Skin of body (tissue), 2 donors: ENCODE results near the gene ZMIZ1. TPM values are rescaled to one million over a fixed set of nuclear protein-coding genes. Genes with fewer than 3 reads are reported as not detected.
A peak's percentile ranks its signal among the peaks of the same experiment; 100 is the strongest.

ENCODE experiments used
- DNase-seq: peaks from one replicate; lab custom pipeline; 2025; lab: John Stamatoyannopoulos, UW
- total RNA-seq: library from RNA; depleted of rRNA; stranded (reverse); fragments of >200 nt; gene quantifications from one replicate; pipeline ENCODE4 v1.2.3, GENCODE V29; 2014

Gene ZMIZ1
- total RNA-seq, 1 donor from 2014 or later = 26.4 TPM

DNA sequence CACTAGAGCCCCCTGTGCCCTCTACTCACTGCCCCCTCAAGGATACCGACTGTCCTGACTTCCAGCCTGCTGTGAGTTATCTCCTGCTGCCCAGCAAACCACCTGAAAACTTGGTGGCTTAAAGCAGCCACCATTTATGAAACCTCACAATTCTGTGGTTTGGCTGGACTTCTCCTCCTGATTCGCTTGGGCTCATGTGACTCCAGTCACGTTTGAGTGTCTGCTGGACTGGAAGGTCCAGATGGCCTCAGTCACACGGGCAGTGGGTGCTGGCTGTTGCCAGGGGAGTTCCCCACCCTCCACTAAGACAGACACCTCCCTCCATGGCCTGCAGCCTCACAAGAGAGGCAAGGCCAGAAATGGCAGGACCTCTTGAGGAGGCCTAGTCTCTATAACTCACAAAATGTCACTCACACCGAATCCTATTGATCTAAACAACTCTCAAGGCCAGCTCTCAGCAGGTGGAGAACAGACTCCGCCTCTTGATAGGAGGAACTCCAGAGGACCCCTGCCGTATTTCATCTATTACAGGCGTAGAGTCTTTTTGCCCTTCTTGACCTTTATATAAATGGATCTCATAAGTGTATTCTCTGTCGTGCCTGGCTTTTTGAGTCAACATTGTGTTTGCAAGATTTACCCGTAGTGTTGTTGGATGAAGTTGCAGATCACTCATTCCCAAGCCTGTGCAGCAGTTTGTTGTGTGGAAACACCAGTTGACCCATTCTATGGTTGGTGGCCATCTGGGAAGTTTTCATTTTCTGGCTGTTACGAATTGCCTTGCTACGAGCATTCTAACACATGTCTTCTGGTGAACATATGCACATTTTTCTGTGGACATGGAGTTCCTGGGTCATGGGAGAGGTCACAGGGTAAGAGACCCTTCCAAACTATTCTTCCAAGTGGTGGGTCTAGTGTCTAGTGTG, 48.3 kb downstream of the ZMIZ1 start:
- DNase-seq = no peak

DNA sequence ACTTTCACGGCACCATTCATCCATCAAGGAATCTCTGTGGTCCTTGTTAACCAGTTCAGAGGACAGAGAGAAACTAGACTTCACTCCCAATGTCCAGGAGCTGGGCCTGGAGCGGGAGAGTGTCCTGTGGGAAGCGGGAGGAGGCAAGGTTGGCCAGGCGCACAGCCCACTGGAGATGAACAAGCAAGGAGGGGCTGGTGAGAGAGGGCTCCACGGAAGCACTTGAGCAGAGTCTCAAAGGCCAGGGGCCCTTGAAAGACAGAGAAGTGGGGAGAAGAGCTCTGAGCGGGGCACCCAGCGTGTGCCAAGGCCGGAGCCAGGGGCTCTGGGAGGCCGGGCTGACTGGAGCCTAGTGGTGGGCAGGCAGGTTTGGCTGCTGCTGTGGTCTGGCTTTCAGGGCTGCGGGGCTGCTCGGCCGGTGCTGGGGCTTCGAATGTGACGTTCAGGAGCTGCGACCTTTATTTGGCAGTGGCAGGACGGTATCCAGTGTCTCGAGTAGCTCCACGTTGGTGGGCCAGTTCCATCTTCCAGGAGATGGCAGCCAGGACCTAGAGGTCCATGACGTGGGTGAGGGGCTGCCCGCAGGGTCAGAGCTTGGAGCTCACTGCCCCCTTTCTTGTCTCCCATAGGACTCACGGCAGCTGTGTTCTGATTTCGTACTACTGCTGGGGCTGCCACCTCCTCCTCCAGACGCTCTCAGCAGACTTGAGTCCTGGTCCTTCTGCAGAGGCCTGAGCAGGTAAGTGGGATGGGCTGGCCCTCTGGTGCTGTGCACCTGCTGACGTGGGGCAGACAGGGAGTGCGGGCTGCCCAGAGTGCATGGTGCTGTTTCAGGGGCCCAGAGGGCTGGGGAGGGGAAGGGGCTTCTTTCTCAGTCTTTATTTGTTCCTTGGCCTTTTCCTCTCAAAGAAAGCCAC, 49.8 kb downstream of the ZMIZ1 start:
- no peak for DNase-seq

DNA sequence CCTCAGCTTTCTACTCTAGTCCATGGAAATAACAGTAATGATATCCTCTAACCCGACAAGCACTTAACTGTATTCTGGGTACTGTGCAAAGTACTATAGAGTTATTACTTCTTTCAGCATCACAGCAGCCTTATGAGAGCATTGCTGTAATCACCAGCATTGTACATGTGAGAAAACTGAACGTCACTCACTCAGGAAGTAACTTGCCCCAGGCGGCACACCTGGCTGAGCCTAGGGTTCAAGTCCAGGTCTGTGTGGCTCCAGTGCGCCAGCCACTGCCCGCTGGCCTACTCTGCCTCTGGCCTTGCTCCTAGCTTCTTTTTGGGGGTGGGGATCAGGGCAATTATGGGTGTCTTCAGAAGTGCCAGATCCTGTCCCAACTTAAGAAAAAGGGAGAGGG, 50.5 kb downstream of the ZMIZ1 start:
- DNase-seq = no peak

DNA sequence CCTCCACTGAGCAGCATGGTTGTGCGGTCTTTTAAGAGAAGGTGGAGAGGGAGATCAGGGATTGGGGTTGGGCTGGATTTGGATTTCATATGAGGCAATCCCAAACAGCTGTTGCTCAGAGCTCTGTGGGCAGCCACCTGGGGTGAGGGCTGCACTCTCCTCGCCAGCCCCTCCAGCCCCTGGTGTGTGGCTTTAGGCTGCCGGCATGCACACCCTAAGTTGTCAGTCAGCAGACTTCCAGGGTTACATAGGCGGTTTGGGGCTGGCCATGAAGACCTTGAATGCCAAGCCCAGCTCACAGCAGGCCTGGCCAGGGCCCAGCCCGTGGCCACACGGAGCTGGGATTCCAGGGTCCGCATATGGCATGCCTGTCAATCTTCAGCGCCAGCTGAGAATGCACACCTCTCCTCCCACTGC, 54.8 kb downstream of the ZMIZ1 start:
- peak; percentile 11 for DNase-seq

DNA sequence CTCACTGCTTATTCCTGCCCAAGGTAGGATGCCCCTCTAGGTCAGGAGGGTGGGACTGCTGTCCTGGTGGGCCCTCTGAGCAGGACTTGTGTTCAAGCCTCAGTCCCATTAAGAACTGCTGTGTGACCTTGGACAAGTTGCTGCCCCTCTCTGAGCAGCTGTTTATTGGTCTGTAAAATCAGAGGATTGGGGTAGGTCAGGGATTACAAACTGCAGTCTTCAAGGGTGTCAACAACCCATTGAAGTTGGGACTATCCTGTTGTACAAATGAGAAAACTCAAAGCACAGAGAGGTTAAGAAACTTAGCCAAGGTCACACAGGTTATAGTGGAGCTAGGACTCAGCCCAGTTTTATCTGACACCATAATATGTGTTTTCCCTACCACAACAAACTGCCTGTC, 55.3 kb downstream of the ZMIZ1 start:
- DNase-seq = no peak

DNA sequence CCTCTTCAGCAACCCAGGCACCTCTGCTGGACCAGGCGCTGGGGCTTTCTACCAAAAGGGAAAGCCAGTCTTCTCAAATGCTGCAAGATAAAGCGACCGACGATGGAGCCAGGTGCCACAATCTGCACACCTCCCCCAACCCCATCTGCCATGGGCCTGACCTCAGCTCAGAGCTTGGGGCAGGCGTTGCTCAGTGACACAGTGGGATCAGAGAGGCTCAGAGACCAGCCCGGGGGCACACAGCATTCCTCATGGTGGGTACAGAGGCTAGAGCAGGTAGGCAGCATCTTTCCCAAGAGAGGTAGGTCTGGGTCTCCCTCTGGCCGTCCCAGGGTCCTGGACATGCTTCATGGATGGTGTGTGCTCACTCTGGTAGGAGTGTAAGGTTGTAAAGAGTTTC, 56.3 kb downstream of the ZMIZ1 start:
- DNase-seq = no peak

DNA sequence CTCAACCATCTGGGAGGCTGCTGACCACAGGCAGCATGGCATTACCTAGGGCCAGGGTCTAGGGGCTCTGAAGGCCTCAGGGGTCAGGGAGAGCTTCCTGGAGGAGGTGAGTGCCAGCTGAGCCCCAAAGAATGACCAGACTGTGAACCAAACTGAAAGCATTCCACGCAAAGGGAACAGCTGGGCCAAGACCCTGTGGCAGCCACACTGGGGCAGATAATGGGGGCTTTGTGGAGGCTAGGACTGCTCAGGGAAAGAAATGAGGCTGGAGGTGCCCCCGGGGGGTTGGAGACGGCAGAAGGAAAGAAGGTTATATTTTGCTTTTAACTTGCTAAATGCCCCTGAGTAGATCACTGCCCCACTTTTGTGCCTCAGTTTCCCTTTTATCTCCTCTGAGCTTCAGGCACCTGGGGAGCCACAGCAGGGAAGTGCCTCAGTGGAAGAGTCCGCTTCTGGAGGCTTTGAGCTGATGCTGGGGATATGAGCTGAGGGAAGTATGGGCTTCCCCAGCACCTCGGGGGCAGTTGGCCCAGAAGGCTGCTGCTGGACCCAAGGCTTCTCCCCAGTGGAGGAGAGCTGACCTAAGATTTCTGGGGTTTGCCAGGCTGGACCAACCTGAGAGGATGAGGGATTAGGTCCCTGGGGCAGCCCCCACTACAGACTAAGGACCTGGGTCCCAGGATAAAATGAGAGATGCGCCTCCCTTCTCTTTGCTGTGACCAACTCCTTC, 57.8 kb downstream of the ZMIZ1 start:
- DNase-seq = no peak

DNA sequence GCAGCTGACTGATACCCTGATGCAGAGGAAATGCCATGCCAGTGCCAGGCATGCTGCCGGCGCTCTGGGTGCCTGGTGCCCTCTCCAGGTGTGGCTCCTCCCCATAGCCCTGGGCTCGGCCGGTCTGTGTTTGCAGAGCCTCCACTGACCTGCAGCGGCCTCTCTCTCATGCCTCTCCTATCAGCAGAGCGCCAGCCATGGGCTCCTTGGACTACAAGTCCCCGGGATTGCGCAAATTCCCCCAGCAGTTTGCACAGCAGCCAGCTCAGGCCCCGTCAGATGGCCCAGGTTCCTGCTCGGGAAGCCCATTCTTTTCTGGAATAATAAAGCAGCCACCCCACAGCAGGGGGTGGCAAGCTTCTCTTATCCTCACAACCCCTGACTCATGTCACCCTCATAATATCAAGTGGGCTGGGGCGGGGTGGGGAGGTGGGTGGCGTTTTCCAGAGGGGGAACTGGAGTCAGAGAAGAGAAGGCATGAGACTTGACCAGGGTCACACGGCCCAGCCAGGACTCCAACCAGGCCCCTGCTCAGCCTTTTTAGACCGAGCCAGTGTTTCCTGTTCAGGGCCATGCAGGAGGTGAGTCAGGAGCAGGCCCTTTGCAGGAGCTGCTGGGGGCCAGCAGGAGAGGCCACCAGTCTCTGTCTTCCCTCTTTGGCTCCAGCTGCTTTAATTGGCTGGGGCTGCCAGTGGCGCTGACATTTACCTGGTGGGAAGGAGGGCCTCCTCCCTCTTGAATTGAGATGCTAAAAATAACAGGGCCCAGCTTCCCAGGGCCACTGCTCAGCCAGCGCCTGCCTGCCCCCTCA, 58.6 kb downstream of the ZMIZ1 start:
- DNase-seq = no peak

DNA sequence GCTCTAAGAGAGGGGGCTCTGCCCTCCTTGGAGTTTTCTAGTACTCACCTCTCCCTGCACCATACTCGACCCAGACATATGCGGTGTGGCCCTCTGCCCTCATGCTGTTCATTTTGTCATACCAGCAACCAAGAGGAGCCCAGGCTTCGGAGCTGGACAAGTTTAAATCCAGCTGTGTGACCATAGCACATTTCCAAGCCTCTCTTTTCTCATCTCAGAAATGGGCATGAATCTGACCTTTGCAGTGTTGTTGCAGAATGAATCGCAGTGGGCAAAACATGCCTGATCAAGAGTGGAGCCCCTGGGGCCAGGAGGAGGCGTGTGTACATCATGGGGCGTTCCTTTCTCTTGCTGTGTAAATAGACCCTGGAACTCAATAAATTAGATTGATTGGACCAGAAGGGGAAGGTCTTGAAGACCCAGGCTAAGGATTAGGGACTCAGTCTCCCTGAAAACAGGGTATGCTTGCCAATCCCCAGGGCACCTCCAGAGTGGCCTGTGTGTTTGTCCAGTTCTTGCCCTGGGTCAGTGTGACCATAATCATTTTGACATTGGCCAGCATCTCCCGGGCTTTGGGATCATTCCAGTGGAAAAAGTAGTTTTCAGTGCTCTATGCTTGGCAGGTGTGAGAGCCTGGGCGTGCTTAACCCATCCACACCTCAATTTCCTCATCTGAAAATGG, 59.6 kb downstream of the ZMIZ1 start:
- no peak for DNase-seq

DNA sequence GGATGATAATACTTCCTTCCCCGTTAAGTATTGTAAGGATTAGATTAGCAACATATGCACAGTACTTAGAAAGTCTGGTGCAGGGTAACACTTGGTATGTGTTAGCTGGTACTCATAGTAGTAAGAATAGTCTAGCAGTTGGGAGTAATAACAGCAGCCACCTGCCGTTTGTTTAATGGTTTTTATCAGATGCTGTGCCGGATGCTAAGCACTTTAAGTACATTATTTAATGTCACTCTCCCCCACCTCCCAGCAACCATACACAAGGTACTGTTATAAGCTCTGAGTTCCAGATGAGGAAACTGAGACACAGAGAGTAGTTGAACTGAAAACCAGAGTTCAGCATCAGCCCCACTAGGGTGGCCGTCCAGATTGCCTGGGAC, 60.1 kb downstream of the ZMIZ1 start:
- no peak for DNase-seq

DNA sequence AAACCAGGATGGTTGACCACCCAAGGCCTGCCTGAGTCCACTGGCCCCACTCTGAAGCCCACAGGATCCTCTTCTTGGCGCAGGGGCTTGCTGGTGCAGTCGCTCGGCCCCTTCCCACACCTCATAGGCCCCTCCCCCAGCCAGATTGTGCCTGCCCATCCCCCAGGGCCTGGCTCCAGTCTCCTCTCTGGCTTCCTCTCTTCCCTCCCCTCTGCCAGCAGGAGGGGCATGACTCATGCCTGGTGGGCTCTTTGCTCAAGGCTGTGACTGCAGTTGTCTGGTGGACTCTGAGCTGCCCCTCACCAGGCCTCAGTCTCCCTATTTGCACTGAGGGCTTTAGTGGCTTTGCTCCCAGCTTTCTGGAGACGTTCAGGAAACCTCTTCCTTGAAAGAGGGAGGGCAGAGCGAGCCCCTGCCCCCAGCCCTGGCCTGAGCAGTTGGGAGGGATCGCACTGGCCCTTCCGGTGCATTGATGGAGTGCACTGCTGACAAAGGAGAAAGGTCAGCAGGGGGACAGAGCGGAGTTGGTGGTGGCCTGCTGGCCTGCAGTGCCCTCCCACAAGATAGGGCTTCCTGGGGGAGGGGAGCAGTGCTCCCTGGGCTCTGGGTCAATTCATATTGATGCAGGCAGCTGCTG, 60.7 kb downstream of the ZMIZ1 start:
- no peak for DNase-seq

DNA sequence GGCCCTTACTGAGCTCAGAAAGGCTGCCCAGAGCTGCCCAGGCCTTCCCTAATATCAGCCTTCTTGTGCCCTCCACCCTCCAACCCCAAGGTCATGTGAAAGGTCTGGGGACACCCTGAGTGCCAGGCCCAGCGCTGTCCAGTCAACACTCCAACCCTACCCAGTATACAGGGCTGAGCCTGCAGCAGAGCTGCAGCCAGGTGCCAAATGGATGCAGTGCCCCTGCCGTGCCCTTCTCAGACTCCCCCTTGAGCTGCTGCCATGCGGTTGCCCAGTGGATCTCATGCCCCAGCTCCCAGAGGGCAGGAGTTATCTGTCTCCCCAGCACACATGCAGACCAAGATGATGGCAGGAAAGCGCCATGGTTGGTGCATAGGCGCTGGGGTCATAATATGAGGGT, 61.5 kb downstream of the ZMIZ1 start:
- no peak for DNase-seq

DNA sequence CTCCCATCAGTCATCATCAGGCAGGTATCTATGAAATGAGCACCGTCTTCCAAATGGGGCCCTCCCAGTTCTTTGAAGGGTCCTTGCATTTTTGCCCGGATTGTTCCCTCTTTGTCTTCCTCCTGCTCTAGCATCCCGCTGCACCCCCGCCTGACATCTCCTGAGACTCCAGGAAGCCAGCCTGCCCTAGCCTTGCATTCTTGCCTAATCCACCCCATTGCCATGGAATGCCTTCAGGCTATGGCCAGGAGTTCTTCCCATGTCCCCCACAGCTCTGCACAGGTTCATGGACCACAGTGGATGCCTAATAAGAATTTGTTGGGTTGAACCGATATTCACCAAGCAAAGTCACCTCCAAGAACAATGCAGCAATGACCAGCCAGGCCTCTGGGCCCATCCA, 62.1 kb downstream of the ZMIZ1 start:
- no peak for DNase-seq

DNA sequence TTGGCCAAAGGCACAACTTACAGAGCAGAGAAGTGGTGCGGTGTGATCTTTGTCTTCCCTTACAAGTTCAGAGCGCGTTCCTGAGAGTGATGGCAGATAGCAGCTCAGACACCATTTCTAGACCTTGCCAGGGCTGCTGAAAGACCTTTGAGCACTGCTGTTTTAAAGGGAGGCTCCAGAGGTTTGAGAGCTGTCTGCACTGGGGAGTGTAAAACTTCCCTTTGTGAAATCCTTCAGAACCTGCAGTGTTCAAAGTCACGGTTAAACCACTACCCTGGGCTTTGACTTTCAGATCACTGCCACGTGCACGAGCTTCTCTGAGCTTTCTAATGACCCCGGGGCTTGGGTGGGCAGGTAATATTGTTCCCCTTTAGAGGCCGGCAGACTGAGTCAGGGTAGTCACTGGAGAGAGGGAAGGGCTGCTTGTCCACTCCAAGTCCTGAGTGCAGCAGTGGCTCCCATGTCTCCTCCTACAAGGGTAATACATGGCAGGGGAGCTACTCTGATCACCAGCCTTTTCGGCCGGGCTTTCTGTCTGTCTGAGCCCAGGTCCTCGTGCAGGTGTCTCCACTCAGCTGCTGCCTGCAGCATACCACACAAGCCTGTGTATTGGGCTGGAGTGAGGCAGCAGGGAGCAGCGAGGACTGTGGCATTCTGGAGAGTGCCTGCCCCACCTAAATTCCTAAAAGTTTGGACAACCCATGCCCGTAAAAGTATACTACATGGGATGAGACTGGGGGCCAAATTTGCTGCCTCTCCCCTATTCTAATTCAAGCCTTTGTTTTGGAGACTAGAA, 63.3 kb downstream of the ZMIZ1 start:
- DNase-seq = no peak

DNA sequence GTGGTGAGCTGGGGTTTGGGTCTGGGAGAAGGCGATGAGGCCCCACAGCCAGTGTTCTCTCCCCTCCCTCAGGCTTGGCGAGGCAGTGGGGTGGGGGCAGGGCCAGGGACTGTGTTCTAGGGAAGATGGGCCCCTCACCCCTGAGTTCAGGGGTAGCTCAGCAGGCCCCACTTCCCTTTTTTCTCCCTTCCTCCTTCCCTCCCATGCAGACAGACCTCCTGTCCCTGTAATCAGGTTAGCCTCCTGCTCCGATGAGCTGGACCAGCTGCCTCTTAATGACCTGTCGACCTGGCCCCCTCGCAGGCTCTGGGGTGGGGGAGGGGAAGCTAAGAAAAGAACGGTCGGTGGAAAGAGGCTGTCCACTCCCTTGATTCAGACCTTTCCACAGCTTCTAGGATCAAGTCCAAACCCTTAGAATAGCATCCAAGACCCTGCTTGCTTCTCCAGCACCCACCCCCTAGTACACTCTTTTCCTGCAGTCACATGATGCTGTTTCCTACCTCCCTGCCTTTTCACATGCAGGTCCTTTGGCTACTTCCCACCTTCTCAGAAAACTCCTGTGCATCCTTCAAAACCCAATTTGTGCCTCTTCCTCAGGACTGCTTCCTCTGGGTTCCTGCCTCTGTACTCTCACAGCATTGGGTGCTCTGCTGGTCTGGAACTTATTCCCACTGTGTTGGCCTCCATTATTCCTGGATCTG, 64.1 kb downstream of the ZMIZ1 start:
- DNase-seq = no peak

DNA sequence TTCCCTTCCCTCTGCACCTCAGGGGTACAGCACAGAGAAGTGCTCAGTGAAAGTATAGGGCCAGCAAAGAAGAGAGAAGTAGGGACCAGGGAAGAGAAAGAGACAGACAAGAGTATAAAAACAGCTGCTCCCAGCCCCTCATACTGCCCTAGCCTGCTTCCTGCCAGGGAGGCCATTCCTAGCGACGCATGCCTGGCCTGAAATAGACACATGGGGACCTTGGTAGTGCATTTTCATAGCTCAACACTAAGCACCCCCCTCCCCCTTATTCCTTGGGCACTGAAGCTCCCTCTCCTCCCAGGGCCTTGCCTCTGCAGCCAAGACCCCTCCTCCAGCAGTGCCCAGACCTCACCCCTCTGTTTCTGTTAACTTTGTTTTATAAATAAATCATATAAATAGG, 64.7 kb downstream of the ZMIZ1 start:
- DNase-seq = no peak

DNA sequence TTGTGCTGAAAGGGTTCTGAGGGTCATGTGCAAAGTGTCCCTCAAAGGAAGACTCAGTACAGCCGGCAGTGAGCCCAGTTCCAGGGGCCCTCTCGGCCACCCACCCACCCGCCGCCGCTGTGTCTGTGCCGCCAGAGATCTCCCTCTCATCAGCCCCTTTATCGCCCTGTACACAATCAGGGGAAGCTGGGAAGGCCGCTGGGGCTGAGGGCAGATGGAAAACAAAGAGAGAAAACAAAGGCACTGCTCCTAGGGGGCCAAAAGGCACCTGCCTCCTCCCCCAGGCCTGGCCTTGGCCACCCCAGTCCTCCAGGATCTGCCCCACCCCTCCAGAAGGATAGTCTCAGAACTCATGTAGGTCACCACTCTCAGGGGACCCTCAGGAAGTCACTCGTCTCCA, 67.0 kb downstream of the ZMIZ1 start:
- DNase-seq = no peak

DNA sequence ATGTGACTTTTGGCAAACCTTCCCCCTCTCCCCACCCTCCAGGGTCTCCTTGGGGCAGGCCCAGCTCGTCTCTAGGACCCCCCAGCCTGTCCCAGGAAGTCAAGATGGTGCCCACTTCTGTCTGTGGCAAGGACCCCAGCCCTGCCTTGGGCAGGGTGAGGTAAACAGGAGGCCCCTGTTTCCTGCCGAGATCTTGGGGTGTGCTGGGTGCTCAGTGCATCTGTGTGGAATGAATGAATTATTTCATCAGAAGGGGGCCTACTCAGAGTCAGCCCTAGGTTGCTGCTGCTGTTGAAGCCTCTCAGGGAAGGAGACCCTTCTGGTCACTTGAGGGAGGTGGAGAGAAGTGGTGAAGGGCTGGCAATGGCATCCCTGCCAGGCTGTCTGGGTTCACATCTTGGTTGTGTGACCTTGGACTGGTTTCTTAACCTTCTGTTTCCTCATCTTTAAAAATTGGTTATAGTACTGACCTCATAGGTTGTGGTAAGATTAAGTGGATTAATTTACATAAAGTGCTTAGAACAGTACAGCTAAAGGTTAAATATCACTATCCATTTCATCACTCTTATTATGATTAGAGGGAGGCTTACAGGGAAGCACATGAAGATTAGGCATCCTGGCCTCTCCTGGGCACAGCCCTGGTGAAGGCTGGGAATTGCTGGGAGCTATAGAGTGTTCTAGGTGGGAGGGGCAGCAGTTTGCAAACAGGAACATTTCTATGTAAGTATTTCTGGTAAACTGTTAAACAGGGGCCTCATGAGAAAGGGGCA, 67.7 kb downstream of the ZMIZ1 start:
- DNase-seq = no peak
